ENCODE measurements around the gene NRXN2. TPM values are rescaled to one million over a fixed set of nuclear protein-coding genes. Genes with fewer than 3 reads are reported as not detected.
"Not testable (repeated sequence)": the region's sequence is repeated elsewhere in the genome, so short reads cannot be mapped to it uniquely, and the experiment has no call there.

Gene NRXN2
- total RNA-seq, 1 donor from 2014 or later = 0.05 TPM

DNA sequence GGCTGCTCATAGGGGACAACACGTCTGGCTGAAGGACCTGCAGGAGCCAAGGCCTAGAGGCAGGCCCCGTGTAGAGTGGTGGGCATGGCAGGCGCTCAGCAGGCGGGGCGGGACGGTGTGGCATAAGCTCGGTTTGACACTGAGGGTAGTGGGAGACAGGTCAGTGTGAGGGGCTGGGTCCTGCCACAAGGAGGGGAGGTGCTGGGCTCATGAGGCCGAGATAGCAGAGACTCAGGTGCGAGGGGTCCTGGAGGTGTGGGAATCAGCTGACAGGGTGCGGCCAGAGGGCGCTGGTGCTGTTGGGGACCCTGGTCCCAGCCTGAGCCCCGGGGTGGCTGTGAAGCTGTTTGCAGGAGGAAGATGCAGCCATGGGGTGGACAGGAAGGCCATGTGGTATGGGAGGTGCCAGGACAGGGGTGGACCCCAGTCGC is 125.3 kb downstream of the NRXN2 start:
- intact Hi-C loops (cut with micrococcal nuclease) = no loop called here

GRCh38 chr11:64595922-64596321 is 127.1 kb downstream of the NRXN2 start:
- intact Hi-C loops (cut with micrococcal nuclease) = not testable (repeated sequence)

GRCh38 chr11:64594159-64594939 is 128.6 kb downstream of the NRXN2 start:
- intact Hi-C loops (cut with micrococcal nuclease) = no loop called here

- intact Hi-C loops (cut with micrococcal nuclease) = no loop called here
These were observed 129.6 kb downstream of the NRXN2 start for GRCh38 chr11:64593156-64594105.

GRCh38 chr11:64592656-64593055 is 130.3 kb downstream of the NRXN2 start:
- intact Hi-C loops (cut with micrococcal nuclease) = no loop called here

DNA sequence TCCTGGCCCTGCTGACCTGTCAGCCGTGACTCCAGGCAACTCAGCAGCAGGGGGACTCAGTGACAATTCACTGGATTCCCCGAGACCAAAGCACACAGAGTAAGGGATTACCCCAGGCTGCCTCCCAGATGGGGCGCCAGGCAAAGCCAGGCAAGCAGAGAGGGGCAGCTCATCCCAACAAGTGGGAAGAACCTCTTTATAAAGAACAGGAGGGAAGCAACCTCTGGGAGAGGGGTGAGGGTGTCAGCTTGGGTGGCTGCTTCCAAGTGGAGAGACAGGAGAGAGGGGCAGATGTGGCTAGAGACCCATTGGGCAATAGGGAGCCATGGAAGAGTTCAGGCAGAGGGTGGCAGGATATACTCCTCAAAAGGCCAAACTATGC is 130.8 kb downstream of the NRXN2 start:
- intact Hi-C loops (cut with micrococcal nuclease) = no loop called here

GRCh38 chr11:64591257-64592233 is 131.5 kb downstream of the NRXN2 start:
- intact Hi-C loops (cut with micrococcal nuclease) = no loop called here

DNA sequence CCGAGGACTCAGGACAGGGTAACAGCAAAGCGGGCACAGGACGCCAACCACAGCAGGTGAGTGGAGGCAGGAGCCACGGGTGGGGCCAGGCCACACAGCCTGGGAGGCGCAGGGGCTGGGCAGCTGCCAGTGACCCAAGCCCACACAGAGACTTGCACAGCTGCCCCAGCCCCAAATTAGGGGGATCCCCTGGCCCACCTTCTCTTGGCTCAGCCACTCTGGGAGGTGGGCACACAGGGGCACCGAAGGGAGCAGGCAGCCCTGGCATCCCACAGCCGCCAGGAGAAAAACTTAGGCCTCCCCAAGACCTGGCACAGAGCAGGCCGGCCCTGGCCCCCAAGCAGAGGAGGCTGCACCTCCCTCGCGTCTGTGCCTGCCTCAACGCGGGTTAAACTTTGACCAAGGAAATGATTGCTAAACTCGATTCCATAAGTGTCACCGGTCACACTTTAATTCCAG is 132.2 kb downstream of the NRXN2 start, which contains the start of gene SLC22A12:
TSS of gene SLC22A12 (plus strand) at position 458 of the 459 bp plus-strand sequence. CDS start 337 bp downstream, outside the sequence.
- intact Hi-C loops (cut with micrococcal nuclease) = no loop called here

- intact Hi-C loops (cut with micrococcal nuclease) = no loop called here
These were observed 134.3 kb downstream of the NRXN2 start for GRCh38 chr11:64588701-64589100.

DNA sequence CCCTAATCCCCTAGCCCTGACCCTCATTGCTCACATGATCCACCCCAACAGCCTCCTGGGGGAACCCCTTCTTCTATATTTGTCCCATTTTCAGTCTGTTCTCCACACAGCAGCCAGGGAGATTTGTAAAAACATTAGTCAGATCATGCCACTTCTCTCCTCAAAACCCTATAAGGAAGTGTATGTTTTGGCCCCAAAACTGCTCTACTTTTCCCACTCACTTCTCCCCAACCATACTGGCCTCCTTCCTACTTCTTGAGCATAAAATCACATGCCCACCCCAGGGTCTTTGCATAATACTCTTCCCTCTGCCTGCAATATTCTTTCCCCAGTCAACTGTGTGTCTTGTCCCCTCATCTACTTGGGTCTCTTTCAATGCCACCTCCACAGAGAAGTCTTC is 136.6 kb downstream of the NRXN2 start:
- intact Hi-C loops (cut with micrococcal nuclease) = no loop called here

DNA sequence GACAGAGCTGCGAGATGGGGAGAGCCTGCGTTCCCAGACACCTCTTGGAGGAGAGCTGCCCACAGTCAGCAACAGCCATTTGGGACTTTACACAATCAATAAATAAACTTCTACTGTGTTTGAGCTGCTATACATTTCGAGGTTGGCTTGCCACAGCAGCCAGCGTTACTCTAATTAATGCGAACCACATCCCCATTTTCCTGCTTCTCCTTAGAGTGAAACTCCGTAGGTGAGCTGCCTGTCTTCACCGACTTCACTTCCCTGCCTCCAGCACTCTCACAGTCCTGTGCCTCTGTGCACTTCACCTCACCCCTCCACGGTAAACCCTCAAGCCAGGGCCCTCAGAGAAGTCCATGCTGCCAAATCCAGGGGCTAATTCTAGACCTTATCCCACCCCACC is 137.8 kb downstream of the NRXN2 start:
- intact Hi-C loops (cut with micrococcal nuclease) = no loop called here

GRCh38 chr11:64583296-64584262 is 139.4 kb downstream of the NRXN2 start:
- intact Hi-C loops (cut with micrococcal nuclease) = no loop called here

DNA sequence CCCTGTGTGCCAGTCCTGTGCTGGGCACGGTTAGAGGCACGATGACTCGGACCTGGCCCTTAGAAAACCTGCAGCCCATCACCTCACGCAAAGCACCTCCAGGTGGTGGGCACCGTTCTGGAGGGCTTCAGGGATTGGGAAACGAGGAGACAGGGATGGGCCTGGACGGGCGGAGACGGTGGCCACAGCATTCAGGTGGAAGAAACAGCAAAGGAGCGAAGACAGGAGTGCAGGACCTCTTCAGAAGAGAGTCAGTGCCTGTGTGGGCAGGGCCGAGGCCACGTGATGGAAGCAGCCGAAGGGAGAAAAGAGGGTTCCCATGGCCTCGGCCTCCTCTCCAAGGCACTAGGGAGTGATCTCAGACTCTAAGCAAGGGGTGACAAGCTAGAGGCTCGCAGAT is 140.1 kb downstream of the NRXN2 start:
- intact Hi-C loops (cut with micrococcal nuclease) = no loop called here

- intact Hi-C loops (cut with micrococcal nuclease) = no loop called here
These were observed 141.9 kb downstream of the NRXN2 start for GRCh38 chr11:64581057-64581523.

DNA sequence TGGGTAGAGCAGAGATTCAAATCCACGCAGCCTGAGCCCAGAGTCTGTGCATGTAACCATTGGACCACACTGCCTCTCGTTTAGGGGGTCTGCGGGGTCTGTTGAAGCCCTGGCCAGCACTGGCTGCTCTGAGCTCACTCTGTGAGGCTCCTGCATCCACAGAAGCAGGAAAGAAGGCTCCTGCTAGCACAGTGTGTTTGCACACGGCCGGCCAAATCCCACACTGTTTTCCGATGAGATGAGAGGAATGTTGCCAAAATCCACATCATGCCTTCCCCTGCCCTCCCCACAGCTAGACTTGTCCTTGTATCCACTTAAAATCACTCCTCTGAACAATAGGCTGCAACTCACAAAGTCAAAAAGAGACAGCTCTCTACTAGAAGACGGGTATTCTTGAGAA is 142.6 kb downstream of the NRXN2 start:
- intact Hi-C loops (cut with micrococcal nuclease) = no loop called here

- intact Hi-C loops (cut with micrococcal nuclease) = no loop called here
These were observed 145.8 kb downstream of the NRXN2 start for GRCh38 chr11:64577202-64577601.

DNA sequence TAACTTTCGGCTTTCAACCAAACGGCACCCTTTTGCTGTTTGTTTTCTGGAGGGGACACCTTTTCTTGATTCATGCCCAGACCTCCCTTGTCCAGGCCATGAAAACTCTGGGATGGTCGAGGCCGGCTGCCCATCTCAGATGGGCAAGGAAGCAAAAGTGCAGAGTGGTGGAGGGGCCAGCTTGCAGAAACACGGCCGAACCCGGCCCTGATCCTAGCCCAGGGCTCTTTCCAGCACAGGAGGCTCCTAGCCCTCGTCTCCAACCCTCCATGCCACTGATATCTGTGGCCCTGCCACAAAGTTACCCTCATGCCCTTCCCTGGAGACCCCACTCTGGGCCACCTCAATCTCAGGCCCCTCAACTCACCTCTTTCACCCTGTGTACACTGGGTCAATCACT is 150.9 kb downstream of the NRXN2 start:
- intact Hi-C loops (cut with micrococcal nuclease) = no loop called here

- intact Hi-C loops (cut with micrococcal nuclease) = no loop called here
These were observed 151.4 kb downstream of the NRXN2 start for GRCh38 chr11:64571410-64572091.

DNA sequence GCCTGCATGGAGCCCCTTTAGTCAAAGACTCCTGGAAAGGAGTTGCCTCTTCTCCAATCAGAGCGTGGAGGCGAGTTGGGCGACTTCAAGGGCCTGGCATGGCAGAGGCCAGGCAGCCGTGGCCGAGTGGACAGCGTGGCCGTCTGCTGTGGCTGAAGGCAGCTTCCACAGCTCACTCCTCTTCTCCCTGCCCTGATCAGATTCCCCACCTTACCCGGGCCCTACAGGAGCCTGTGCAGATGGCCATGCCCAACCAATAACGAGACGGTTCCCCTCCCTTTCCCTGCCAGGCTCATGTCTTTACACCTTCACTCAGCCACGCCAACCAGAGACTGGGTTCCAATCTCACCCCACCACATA is 152.0 kb downstream of the NRXN2 start:
- intact Hi-C loops (cut with micrococcal nuclease) = no loop called here
